Hematopoietic multipotent progenitor cell (in vitro differentiated cells): ENCODE results near the gene S100A5. TPM values are rescaled to one million over a fixed set of nuclear protein-coding genes. Genes with fewer than 3 reads are reported as not detected.
A peak's percentile ranks its signal among the peaks of the same experiment; 100 is the strongest.
"Not testable (repeated sequence)": the region's sequence is repeated elsewhere in the genome, so short reads cannot be mapped to it uniquely, and the experiment has no call there.

Experiments
- DNase-seq, 3 donors: peaks; one replicate each; pipeline ENCODE4 v3.0.0-alpha.2; 2011 to 2015; ENCODE audit warnings: low read depth in 2 of 3, low spot score in 2 of 3
- total RNA-seq: library from RNA; depleted of rRNA; stranded (reverse); fragments of >200 nt; gene quantifications from one replicate; pipeline ENCODE4 v1.2.3, GENCODE V29; 2012

The S100A5 gene
- total RNA-seq, 1 donor, result 0.27 TPM

GRCh38 chr1:153535242-153536011 lies 5.3 kb downstream of the S100A5 start, which contains the start of gene S100A6:
Gene S100A6, minus strand, starts transcription at chr1:153535991. Its CDS starts 652 bp downstream, at chr1:153535339.
- DNase-seq, result peak in 1 of 3 donors; percentile 31

DNA sequence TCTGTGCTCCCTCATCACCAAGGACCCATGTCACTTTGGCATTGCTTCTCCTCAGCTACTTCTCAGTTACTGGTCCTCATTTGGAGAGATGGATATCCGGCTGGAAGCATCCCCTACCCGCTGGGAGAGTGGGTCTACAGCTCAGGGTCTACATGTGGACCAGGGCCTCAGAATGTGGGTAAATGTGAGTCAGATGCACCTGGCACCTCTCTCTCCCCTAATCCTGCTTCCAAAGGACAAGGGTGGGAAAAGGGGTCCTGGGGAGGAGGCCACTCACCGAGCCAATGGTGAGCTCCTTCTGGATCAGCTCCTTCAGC lies 5.9 kb downstream of the S100A5 start:
- DNase-seq, result no peak

DNA sequence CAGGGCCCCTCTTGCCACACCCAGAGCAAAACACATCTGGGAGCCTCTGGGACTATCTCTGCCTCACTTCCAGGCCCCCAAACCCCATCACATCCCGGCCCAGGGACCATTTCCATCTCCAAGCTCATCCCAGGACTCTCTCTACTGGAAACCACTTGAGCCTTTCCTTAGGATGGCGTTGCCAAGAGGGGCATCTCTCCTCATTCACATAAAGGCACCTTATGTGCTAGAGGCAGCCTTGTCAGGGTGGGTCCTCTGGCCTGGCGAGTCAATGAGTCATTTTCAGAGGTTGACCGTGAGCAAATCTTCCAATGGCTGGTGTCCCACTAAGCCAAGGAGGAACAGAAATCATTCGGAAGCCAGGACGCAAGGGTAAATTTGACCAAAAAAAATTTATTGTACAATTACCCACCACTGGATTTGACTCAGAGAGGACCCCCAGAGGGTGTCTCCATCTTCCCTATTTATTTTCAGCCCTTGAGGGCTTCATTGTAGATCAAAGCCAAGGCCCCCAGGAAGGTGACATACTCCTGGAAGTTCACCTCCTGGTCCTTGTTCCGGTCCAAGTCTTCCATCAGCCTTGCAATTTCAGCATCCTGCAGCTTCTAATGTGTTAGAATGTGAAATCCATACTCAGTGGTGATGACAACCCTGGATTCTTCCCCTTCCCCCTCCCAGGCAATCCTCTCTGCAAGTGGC lies 6.4 kb downstream of the S100A5 start:
- no peak for DNase-seq

GRCh38 chr1:153533689-153534201 lies 7.0 kb downstream of the S100A5 start:
- no peak for DNase-seq

GRCh38 chr1:153532769-153533599 lies 7.8 kb downstream of the S100A5 start:
- DNase-seq, result peak; percentile 59 to 87 (median 82)

- no peak for DNase-seq
Observed at GRCh38 chr1:153532181-153532580, 8.6 kb downstream of the S100A5 start.

- DNase-seq, result no peak
Observed at GRCh38 chr1:153531638-153532037, 9.1 kb downstream of the S100A5 start.

- no peak for DNase-seq
Observed at GRCh38 chr1:153527683-153528040, 13.1 kb downstream of the S100A5 start.

GRCh38 chr1:153527023-153527682 lies 13.6 kb downstream of the S100A5 start:
- no peak for DNase-seq

DNA sequence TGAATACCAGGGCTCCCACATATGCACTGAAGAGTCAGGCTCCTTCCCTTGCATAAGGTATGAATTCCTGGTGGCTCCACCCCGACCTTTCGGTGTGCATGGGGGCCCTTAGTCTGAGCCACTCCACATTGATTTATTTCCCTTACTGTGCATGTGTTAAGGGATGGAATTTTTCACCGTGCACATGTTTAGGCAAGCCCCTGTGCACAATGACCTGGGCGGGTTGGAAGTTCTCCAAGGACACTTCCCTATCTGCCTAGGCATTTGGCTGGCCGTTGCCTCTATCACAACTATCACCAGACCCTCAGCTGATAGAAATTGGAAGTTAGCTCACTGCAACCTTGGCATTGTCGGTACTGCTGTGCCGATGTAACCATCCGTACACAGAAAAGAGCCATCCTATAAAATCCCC lies 14.6 kb downstream of the S100A5 start:
- DNase-seq, result no peak

DNA sequence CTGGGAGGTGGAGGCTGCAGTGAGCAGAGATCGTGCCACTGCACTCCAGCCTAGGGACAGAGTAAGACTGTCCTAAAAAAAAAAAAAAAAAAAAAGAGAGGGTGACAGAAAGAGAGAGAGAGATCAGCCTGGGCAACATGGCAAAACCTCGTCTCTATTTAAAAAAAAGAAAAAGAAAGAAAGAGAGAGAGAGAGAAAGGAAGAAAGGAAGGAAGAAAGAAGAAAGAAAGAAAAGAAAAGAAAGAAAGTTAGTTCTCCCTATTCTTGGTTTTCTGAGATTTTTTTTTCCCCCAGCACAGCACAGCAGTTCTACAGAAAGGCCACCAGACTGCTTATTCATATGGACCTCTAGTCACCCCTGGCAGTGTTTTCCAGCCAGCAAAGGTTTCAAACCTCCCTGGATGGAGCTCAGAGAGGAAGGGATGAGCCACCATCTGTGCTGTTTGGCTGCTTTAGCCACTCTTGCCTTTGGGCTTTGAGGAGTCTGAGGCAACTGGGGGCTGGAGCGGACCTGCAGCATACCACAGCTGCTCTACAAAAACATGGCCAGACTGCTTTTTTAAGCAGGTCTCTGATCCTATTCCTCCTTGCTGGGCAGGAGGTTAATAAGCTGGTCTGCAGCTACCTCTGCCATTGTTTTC lies 15.5 kb downstream of the S100A5 start:
- DNase-seq, result no peak

DNA sequence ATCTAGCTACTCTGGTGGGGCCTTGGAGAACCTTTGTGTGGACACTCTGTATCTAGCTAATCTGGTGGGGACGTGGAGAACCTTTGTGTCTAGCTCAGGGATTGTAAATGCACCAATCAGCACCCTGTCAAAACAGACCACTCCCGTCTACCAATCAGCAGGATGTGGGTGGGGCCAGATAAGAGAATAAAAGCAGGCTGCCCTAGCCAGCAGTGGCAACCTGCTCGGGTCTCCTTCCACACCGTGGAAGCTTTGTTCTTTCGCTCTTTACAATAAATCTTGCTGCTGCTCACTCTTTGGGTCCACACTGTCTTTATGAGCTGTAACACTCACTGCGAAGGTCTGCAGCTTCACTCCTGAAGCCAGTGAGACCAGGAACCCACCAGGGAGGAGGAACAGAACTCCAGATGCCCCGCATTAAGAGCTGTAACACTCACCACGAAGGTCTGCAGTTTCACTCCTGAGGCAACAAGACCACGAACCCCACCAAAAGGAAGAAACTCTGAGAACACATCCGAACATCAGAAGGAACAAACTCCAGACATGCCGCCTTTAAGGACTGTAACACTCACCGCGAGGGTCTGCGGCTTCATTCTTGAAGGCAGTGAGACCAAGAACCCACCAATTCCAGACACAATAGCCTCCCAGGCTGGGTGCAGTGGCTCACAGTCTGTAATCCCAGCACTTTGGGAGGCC lies 18.2 kb downstream of the S100A5 start:
- not testable (repeated sequence) for DNase-seq

DNA sequence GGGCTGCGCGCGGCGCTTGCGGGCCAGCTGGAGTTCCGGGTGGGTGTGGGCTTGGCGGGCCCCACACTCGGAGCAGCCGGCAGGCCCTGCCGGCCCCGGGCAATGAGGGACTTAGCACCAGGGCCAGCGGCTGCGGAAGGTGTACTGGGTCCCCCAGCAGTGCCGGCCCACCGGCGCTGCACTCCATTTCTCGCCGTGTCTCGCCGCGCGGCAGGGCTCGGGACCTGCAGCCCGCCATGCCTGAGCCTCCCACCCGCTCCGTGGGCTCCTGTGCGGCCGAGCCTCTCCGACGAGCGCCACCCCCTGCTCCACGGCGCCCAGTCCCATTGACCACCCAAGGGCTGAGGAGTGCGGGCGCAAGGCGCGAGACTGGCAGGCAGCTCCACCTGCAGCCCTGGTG lies 18.9 kb downstream of the S100A5 start:
- DNase-seq, result not testable (repeated sequence)

GRCh38 chr1:153520818-153521476 lies 19.8 kb downstream of the S100A5 start:
- no peak for DNase-seq

DNA sequence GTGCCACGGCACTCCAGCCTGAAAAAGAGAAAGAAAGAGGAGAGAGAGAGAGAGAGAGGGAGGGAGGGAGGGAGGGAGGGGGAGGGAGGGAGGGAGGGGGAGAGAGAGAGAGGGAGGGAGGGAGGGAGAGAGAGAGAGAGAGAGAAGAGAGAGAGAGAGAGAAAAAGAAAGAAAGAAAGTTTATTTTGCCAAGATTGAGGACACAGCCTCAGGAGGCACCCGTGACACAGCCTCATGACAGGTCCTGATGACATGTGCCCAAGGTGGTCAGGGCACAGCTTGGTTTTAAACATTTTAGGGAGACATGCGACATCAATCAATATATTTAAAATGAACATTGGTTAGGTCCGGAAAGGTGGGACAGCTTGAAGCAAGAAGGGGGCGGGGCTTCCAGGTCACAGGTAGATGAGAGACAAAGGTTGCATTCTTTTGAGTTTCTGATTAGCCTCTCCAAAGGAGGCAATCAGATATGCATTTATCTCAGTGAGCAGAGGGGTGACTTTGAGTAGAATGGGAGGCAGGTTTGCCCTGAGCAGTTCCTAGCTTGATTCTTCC lies 20.5 kb downstream of the S100A5 start:
- not testable (repeated sequence) for DNase-seq

DNA sequence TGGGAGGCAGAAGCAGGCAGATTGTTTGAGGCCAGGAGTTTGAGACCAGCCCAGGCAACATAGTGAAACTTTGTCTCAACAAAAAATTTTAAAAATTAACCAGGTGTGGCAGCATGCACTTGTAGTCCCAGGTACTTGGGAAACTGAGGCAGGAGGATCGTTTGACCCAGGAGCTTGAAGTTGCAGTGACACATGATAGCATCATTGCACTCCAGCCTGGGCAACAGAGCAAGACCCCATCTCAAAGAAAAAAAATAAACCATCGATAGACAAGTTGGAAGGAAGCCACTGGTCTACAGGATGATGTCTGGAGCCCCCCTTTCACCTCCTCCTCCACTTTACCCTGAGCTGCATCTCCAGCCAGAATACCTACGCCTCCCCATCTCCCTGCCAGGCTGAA lies 21.5 kb downstream of the S100A5 start:
- no peak for DNase-seq

DNA sequence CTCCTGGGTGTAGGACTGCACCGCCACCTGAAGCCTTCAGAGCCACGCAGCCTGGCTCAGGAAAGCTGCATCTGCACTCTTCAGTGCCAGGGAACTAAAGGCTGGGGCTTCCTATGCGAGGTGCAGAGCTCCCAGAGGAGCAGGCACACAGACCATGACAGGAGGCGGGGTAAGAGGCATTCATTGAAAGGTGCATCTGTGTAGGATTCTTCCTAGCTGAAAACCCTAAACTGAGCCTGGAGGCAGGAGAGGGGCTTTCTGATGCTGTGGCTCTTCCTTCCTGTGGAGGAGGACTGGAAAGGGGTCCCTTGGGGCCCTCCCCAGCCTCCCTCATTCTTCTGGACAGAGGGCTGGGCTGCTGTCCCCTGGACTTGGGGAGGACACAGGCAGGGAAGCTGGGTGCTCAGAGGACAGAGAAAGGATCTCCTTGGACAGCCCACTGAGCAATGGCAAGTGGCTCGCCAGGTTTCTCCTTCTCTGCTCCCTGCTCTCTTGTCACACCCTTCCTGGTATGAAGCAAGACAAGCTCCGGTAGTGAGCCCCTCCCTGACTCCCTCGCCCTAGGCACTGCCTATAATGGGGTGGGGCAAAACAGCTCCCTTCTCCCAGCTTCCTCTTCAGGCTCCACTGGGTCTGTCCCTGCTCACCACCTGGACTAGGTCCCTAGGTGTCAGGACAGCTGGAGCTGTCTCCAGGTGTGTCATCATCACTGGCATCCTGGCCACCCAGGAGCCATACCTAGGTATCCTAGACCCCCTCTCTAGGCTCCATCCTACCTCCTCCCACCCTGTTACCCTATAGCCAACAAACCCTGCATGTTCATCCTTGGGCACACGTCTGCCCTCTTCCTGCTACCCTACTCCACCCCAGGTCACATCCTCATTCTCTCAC lies 25.0 kb downstream of the S100A5 start:
- no peak for DNase-seq

DNA sequence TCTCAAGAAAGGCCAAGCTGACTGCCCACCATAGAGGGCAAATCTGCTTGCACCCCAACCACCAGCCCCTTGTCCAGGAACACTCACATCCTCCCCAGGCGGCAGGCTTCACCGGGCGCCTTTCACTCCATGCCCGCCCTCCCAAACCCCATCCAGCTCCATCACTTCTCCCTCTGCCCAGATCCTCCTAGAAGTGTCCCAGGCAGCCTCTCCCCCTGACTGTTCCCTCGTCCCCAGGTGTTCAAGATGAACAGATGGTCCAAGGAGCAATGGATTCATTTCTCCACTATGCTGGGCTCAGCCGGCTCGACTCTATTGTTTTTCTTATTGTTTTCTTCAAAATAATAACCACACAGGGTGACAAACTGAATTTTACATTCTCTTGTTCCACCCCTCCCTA lies 27.1 kb downstream of the S100A5 start:
- DNase-seq, result no peak
